ENCODE measurements around the gene WSCD1.

The WSCD1 gene

DNA sequence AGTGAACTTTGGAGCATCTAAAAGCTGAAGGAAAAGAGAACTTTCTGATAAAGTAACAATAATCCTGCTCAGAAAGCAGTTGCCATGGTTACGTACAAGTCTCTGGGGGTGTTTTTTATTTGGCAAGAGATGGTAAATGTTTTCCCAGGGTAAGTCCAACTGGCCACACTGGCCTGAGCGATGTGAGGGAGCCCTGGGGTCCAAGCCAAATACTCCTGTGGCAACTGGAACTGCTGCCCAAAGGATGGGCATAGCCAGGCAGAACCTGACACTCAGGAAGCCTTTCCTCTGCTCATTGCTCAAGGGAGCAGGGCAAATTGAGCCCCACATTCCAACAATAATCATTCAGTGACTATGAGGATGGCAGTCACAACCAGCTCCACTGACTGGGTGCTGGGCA lies 26.8 kb upstream of the WSCD1 start:
- H3F3A ChIP-seq (ENCODE audit: insufficient read depth, low read length), result no peaks in the 10 kb centered on the region
- no peaks in the 10 kb centered on the region for H3K9me2 ChIP-seq (ENCODE audit: low read depth, low read length)
- H3K27me3 ChIP-seq (ENCODE audit: insufficient read depth, low read length), result no peaks in the 10 kb centered on the region
- H3K9ac ChIP-seq (ENCODE audit: low read length), result no peak overlapping the region
- H3K4me3 ChIP-seq (ENCODE audit: low read depth, low read length, poor library complexity, severe bottlenecking), result no peak overlapping the region
- TF ChIP-seq, protein P1, sequence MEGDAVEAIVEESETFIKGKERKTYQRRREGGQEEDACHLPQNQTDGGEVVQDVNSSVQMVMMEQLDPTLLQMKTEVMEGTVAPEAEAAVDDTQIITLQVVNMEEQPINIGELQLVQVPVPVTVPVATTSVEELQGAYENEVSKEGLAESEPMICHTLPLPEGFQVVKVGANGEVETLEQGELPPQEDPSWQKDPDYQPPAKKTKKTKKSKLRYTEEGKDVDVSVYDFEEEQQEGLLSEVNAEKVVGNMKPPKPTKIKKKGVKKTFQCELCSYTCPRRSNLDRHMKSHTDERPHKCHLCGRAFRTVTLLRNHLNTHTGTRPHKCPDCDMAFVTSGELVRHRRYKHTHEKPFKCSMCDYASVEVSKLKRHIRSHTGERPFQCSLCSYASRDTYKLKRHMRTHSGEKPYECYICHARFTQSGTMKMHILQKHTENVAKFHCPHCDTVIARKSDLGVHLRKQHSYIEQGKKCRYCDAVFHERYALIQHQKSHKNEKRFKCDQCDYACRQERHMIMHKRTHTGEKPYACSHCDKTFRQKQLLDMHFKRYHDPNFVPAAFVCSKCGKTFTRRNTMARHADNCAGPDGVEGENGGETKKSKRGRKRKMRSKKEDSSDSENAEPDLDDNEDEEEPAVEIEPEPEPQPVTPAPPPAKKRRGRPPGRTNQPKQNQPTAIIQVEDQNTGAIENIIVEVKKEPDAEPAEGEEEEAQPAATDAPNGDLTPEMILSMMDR (IDR thresholded peaks at IDR 0.05; ENCODE audit: low read length), result no peak
- TF ChIP-seq EZH2 (IDR thresholded peaks at IDR 0.05; ENCODE audit: borderline replicate concordance, low read length), result no peak
- H3K4me2 ChIP-seq (ENCODE audit: low read length), result no peak overlapping the region
- no peaks in the 10 kb centered on the region for H4K20me1 ChIP-seq (ENCODE audit: insufficient read depth, low read length)
- no peak overlapping the region for H2AFZ ChIP-seq (ENCODE audit: low read length)
- no peaks in the 10 kb centered on the region for H3K79me2 ChIP-seq (ENCODE audit: insufficient read depth, low read length)
- H3K27ac ChIP-seq (ENCODE audit: low read depth, low read length, poor library complexity, severe bottlenecking), result no peak overlapping the region
- no peaks in the 10 kb centered on the region for H3K9me3 ChIP-seq (ENCODE audit: low read length)
- H3K36me3 ChIP-seq (ENCODE audit: insufficient read depth, low read length), result no peaks in the 10 kb centered on the region
- no peaks in the 10 kb centered on the region for H3K4me1 ChIP-seq (ENCODE audit: insufficient read depth, low read length, severe bottlenecking)

DNA sequence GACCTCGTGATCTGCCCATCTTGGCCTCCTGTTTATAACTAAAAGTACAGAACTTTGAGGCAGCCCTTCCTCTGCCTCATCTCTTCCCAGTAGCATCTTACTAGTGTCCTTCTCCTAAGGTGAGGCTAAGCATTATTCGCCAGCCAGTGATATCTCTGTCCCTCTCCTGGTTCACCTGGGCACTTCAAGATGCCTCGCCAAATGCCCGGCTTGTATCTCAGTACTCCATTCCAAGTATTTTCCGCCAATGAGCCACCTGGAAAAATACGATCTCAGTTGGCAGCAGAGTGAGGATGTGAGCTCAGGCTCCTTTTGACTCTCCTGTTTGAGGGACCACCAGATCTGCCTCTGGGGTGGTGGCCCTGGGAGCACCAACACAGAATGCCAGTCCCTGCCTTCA lies 25.9 kb upstream of the WSCD1 start:
- Histone ChIP-seq H3F3A (ENCODE audit: insufficient read depth, low read length) (no peaks in the 10 kb centered on the region), H3K27ac (ENCODE audit: low read depth, low read length, poor library complexity, severe bottlenecking) (no peak overlapping the region), H2AFZ (ENCODE audit: low read length) (no peak overlapping the region), H3K36me3 (ENCODE audit: insufficient read depth, low read length) (no peaks in the 10 kb centered on the region), H3K9ac (ENCODE audit: low read length) (no peak overlapping the region), H3K4me1 (ENCODE audit: insufficient read depth, low read length, severe bottlenecking) (no peaks in the 10 kb centered on the region), H3K27me3 (ENCODE audit: insufficient read depth, low read length) (no peaks in the 10 kb centered on the region), H3K79me2 (ENCODE audit: insufficient read depth, low read length) (no peaks in the 10 kb centered on the region), H3K4me2 (ENCODE audit: low read length) (no peak overlapping the region), H3K9me3 (ENCODE audit: low read length) (no peaks in the 10 kb centered on the region), H3K4me3 (ENCODE audit: low read depth, low read length, poor library complexity, severe bottlenecking) (no peak overlapping the region), H4K20me1 (ENCODE audit: insufficient read depth, low read length) (no peaks in the 10 kb centered on the region), H3K9me2 (ENCODE audit: low read depth, low read length) (no peaks in the 10 kb centered on the region)
- TF ChIP-seq EZH2 (IDR thresholded peaks at IDR 0.05; ENCODE audit: borderline replicate concordance, low read length), result no peak

DNA sequence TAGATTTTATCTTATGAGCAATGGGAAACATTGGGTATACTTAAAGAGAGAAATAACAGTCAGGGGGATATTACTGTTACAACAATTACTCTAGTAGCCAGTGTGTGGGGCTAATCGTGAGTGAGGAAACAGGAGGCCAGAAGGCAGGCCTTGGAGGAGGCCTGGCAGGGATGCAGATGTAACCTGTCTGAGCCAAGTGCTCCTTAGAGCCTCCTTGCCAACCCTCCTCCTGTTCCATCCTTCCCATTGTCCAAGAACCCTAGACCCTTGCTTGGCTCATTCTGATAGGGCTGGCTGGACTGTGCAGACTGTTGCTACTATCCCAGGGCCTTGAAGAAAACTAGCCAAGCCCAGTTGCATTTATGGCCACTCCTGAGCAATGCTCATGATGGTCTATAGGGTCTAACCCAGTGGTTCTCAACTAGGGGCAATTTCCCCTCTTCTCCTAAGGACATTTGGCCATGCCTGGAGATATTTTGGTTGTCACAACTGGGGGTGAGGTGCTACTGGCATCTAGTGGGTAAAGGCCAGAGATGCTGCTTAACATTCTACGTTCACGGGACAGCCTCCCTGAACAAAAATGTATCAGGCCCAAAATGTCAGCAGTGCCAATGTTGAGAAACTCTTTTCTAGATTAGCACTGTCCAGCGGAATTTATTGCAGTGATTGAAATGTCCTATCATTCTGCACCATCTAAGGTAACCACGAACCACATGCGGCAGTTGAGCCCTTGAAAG lies 24.4 kb upstream of the WSCD1 start:
- Histone ChIP-seq H3K4me3 (ENCODE audit: low read depth, low read length, poor library complexity, severe bottlenecking) (no peak overlapping the region), H3K9me3 (ENCODE audit: low read length) (no peaks in the 10 kb centered on the region), H3K9me2 (ENCODE audit: low read depth, low read length) (no peaks in the 10 kb centered on the region), H3K36me3 (ENCODE audit: insufficient read depth, low read length) (no peaks in the 10 kb centered on the region), H3K79me2 (ENCODE audit: insufficient read depth, low read length) (no peaks in the 10 kb centered on the region), H3K27ac (ENCODE audit: low read depth, low read length, poor library complexity, severe bottlenecking) (no peak overlapping the region), H3K9ac (ENCODE audit: low read length) (no peak overlapping the region), H3F3A (ENCODE audit: insufficient read depth, low read length) (no peaks in the 10 kb centered on the region), H3K4me1 (ENCODE audit: insufficient read depth, low read length, severe bottlenecking) (no peaks in the 10 kb centered on the region), H4K20me1 (ENCODE audit: insufficient read depth, low read length) (no peaks in the 10 kb centered on the region), H2AFZ (ENCODE audit: low read length) (no peak overlapping the region), H3K4me2 (ENCODE audit: low read length) (no peak overlapping the region), H3K27me3 (ENCODE audit: insufficient read depth, low read length) (no peaks in the 10 kb centered on the region)
- TF ChIP-seq, protein P1 (IDR thresholded peaks at IDR 0.05; ENCODE audit: low read length), result no peak
- no peak for TF ChIP-seq EZH2 (IDR thresholded peaks at IDR 0.05; ENCODE audit: borderline replicate concordance, low read length)

DNA sequence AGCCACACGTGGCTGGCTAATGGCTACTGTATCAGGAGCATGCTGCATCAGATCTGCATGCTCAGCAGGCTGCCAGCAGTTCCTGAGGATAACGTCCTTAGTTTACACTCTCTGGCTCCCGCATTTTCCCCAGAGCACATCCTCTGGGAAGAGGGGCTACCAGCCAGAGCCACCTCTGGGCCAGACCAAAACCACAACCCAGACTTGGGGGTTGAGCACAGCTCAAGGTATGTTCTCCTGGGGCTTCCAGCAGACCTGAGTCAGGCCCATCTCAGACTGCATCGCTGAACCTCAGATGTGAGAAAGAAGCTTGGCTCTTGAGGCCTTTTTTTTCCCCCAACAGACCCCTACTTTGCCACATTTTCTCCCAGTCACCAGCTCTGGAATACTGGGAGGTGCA lies 23.7 kb upstream of the WSCD1 start:
- Histone ChIP-seq H3K27me3 (ENCODE audit: insufficient read depth, low read length) (no peaks in the 10 kb centered on the region), H3K4me2 (ENCODE audit: low read length) (no peak overlapping the region), H3K9ac (ENCODE audit: low read length) (no peak overlapping the region), H3K4me3 (ENCODE audit: low read depth, low read length, poor library complexity, severe bottlenecking) (no peak overlapping the region), H3K9me2 (ENCODE audit: low read depth, low read length) (no peaks in the 10 kb centered on the region), H3K9me3 (ENCODE audit: low read length) (no peaks in the 10 kb centered on the region), H3F3A (ENCODE audit: insufficient read depth, low read length) (no peaks in the 10 kb centered on the region), H3K79me2 (ENCODE audit: insufficient read depth, low read length) (no peaks in the 10 kb centered on the region), H3K4me1 (ENCODE audit: insufficient read depth, low read length, severe bottlenecking) (no peaks in the 10 kb centered on the region), H3K27ac (ENCODE audit: low read depth, low read length, poor library complexity, severe bottlenecking) (no peak overlapping the region), H3K36me3 (ENCODE audit: insufficient read depth, low read length) (no peaks in the 10 kb centered on the region), H4K20me1 (ENCODE audit: insufficient read depth, low read length) (no peaks in the 10 kb centered on the region), H2AFZ (ENCODE audit: low read length) (no peak overlapping the region)
- TF ChIP-seq, protein P1 (IDR thresholded peaks at IDR 0.05; ENCODE audit: low read length), result no peak
- no peak for TF ChIP-seq EZH2 (IDR thresholded peaks at IDR 0.05; ENCODE audit: borderline replicate concordance, low read length)

All from OCI-LY1 (cell line).